ENCODE data around the gene PRKCH. TPM values are rescaled to one million over a fixed set of nuclear protein-coding genes. Genes with fewer than 3 reads are reported as not detected.
A peak's percentile ranks its signal among the peaks of the same experiment; 100 is the strongest.

The PRKCH gene
- total RNA-seq, 2 donors from 2014 or later, result 7.2 to 8.6 TPM

DNA sequence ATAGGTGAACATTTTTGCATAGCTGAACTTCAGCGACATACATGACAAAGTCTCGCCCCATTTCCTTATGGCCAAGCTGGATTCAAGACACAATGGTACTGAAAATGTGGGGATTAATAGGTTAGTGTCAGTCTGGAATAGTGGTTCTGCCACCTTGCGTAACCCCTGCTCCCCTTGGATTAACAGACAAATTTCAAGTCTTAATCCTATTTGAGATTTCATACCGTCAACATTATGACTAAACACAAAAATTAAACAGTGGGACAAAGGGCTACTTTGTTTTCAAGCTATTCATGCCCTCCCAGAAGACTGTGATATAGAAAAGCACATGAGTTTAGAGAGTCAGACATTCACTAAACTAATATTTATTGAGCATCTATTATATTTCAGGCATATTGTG, 235.1 kb downstream of the PRKCH start:
- no peak overlapping the region for H3K4me3 Mint-ChIP-seq
- no peaks in the 10 kb centered on the region for H3K36me3 ChIP-seq (ENCODE audit: control insufficient read depth, insufficient read depth, low read length)
- no peak overlapping the region for H3K27ac ChIP-seq (ENCODE audit: low read depth, low read length)
- no peaks in the 10 kb centered on the region for H3K4me1 ChIP-seq (ENCODE audit: control insufficient read depth, insufficient read depth, low read length)
- WGBS, 2 experiments (ENCODE audit: insufficient coverage in 1 of 2, insufficient read length in 1 of 2), result 92% methylated on average over 4 of the region's 4 CpGs; no CpG with 5 or more reads in 1 of the 2 experiments
- DNase-seq, result peak; percentile 0
- no peaks in the 10 kb centered on the region for H3K27me3 Mint-ChIP-seq (ENCODE audit: insufficient read depth)
- H3K27ac Mint-ChIP-seq, result no peak overlapping the region
- no peaks in the 10 kb centered on the region for H3K27me3 ChIP-seq (ENCODE audit: control insufficient read depth, insufficient read depth, low read length, poor library complexity, severe bottlenecking)
- peaks cover 30% of the 10 kb centered on the region for H3K4me1 Mint-ChIP-seq
- no peak overlapping the region for H3K9ac ChIP-seq (ENCODE audit: extremely low read depth, low read length, poor library complexity, severe bottlenecking)
- no peaks in the 10 kb centered on the region for H3K9me3 ChIP-seq (ENCODE audit: control insufficient read depth, low read length)
- TF ChIP-seq, protein P1, sequence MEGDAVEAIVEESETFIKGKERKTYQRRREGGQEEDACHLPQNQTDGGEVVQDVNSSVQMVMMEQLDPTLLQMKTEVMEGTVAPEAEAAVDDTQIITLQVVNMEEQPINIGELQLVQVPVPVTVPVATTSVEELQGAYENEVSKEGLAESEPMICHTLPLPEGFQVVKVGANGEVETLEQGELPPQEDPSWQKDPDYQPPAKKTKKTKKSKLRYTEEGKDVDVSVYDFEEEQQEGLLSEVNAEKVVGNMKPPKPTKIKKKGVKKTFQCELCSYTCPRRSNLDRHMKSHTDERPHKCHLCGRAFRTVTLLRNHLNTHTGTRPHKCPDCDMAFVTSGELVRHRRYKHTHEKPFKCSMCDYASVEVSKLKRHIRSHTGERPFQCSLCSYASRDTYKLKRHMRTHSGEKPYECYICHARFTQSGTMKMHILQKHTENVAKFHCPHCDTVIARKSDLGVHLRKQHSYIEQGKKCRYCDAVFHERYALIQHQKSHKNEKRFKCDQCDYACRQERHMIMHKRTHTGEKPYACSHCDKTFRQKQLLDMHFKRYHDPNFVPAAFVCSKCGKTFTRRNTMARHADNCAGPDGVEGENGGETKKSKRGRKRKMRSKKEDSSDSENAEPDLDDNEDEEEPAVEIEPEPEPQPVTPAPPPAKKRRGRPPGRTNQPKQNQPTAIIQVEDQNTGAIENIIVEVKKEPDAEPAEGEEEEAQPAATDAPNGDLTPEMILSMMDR (conservative IDR thresholded peaks at IDR 0.05), result no peak
- H3K4me3 ChIP-seq (ENCODE audit: low read length), result no peak overlapping the region
- no peaks in the 10 kb centered on the region for H3K9me3 Mint-ChIP-seq
- H3K36me3 Mint-ChIP-seq (ENCODE audit: low read depth), result no peaks in the 10 kb centered on the region

DNA sequence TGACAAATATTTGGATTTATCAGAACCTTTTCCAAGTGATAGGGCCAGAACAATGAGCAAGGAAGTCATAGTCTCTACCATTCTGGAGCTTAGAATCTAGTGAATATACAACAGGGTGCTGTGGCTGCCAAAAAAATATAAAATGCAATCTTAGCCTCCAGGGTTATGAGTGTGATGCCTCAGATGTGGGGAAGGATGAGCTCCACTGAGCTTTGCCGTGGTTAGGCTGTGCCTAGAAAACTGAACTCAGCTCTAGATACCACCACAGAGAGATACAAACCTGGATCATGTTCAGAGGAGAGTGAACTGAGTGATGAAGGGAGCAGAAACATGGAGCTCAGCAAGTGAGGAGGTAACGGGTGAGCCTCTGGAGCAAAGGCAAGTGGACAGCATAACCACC, 235.9 kb downstream of the PRKCH start:
- no peak overlapping the region for H3K4me3 Mint-ChIP-seq
- peak; percentile 3 for DNase-seq
- WGBS, 2 experiments (ENCODE audit: insufficient coverage in 1 of 2, insufficient read length in 1 of 2), result 83 to 96% methylated on average over 1 to 2 of the region's 2 CpGs
- Histone ChIP-seq H3K36me3 (ENCODE audit: control insufficient read depth, insufficient read depth, low read length) (no peaks in the 10 kb centered on the region), H3K9ac (ENCODE audit: extremely low read depth, low read length, poor library complexity, severe bottlenecking) (no peak overlapping the region), H3K27me3 (ENCODE audit: control insufficient read depth, insufficient read depth, low read length, poor library complexity, severe bottlenecking) (no peaks in the 10 kb centered on the region), H3K4me3 (ENCODE audit: low read length) (no peak overlapping the region), H3K9me3 (ENCODE audit: control insufficient read depth, low read length) (no peaks in the 10 kb centered on the region), H3K4me1 (ENCODE audit: control insufficient read depth, insufficient read depth, low read length) (peaks cover 5% of the 10 kb centered on the region), H3K27ac (ENCODE audit: low read depth, low read length) (no peak overlapping the region)
- no peaks in the 10 kb centered on the region for H3K9me3 Mint-ChIP-seq
- H3K4me1 Mint-ChIP-seq, result peaks cover 36% of the 10 kb centered on the region
- H3K27me3 Mint-ChIP-seq (ENCODE audit: insufficient read depth), result no peaks in the 10 kb centered on the region
- H3K36me3 Mint-ChIP-seq (ENCODE audit: low read depth), result no peaks in the 10 kb centered on the region
- no peak overlapping the region for H3K27ac Mint-ChIP-seq
- TF ChIP-seq, protein P1 (conservative IDR thresholded peaks at IDR 0.05), result no peak

DNA sequence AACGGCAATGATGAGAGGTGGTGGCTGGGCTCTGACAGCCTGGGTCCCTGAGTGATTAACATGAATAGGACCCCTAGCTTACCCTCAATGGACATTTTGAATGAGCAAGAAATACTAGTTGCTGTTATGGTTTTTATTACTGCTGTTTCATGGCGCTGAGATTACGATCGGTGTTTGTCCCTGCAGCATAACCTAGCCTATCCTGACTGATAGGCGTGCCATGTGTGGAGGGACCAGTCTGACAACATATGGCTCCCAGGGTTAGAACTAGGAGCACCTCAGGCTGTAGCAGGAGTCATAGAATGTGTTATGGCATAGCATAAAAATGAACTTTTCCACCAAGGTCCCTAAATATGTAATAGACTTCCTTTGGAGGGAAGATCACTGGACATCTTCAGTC, 236.5 kb downstream of the PRKCH start:
- peaks cover 32% of the 10 kb centered on the region for H3K4me1 Mint-ChIP-seq

More for the DNA sequence above, 236.5 kb downstream of the PRKCH start:
- H3K9me3 ChIP-seq (ENCODE audit: control insufficient read depth, low read length), result no peaks in the 10 kb centered on the region
- no peaks in the 10 kb centered on the region for H3K9me3 Mint-ChIP-seq
- no peak overlapping the region for H3K9ac ChIP-seq (ENCODE audit: extremely low read depth, low read length, poor library complexity, severe bottlenecking)
- H3K27ac ChIP-seq (ENCODE audit: low read depth, low read length), result no peak overlapping the region
- 93 to 100% methylated on average over 5 of the region's 5 CpGs for WGBS, 2 experiments (ENCODE audit: insufficient coverage in 1 of 2, insufficient read length in 1 of 2)
- H3K4me1 ChIP-seq (ENCODE audit: control insufficient read depth, insufficient read depth, low read length), result peaks cover 5% of the 10 kb centered on the region
- no peaks in the 10 kb centered on the region for H3K27me3 Mint-ChIP-seq (ENCODE audit: insufficient read depth)
- H3K27me3 ChIP-seq (ENCODE audit: control insufficient read depth, insufficient read depth, low read length, poor library complexity, severe bottlenecking), result no peaks in the 10 kb centered on the region
- no peak overlapping the region for H3K4me3 Mint-ChIP-seq
- no peak for DNase-seq
- no peaks in the 10 kb centered on the region for H3K36me3 Mint-ChIP-seq (ENCODE audit: low read depth)
- H3K4me3 ChIP-seq (ENCODE audit: low read length), result no peak overlapping the region
- TF ChIP-seq, protein P1 (conservative IDR thresholded peaks at IDR 0.05), result no peak
- H3K36me3 ChIP-seq (ENCODE audit: control insufficient read depth, insufficient read depth, low read length), result no peaks in the 10 kb centered on the region
- H3K27ac Mint-ChIP-seq, result no peak overlapping the region

All from endodermal cell (in vitro differentiated cells).